Thymus (tissue), 14 donors: ENCODE data around the gene RPAIN. TPM values are rescaled to one million over a fixed set of nuclear protein-coding genes. Genes with fewer than 3 reads are reported as not detected.

ENCODE experiments used
- DNase-seq, 9 donors: peaks; one replicate each; pipeline ENCODE4 v3.0.0-alpha.2; 2013; ENCODE audit warnings: low spot score in 9 of 9, low read depth in 6 of 9, missing footprints in 1 of 9
- H3K27ac ChIP-seq, 2 donors: one replicate each; pipeline ENCODE4 v1.5.1; 2013; ENCODE audit warnings: control low read depth in 1 of 2, low read depth in 1 of 2, low read length in 1 of 2, mild to moderate bottlenecking in 1 of 2, moderate library complexity in 1 of 2
- H3K27me3 ChIP-seq, 2 donors: one replicate each; pipeline ENCODE4 v1.5.1; 2013; ENCODE audit warnings: low read length in 1 of 2; ENCODE audit not compliant: control insufficient read depth in 2 of 2, insufficient read depth in 1 of 2
- H3K36me3 ChIP-seq, 2 donors: one replicate each; pipeline ENCODE4 v1.5.1; 2013; ENCODE audit warnings: low read length in 1 of 2, mild to moderate bottlenecking in 1 of 2, moderate library complexity in 1 of 2; ENCODE audit not compliant: control insufficient read depth in 2 of 2, insufficient read depth in 2 of 2
- H3K4me1 ChIP-seq, 2 donors: one replicate each; pipeline ENCODE4 v1.5.1; 2013; ENCODE audit warnings: low read length in 2 of 2; ENCODE audit not compliant: control insufficient read depth in 2 of 2, insufficient read depth in 2 of 2
- H3K4me3 ChIP-seq, 2 donors: one replicate each; pipeline ENCODE4 v1.5.1; 2013; ENCODE audit warnings: low read length in 2 of 2, control low read depth in 1 of 2, mild to moderate bottlenecking in 1 of 2
- H3K9me3 ChIP-seq, 2 donors: one replicate each; pipeline ENCODE4 v1.5.1; 2013; ENCODE audit warnings: low read length in 1 of 2, mild to moderate bottlenecking in 1 of 2; ENCODE audit not compliant: control insufficient read depth in 2 of 2, insufficient read depth in 1 of 2
- WGBS: extraction: QIAGEN DNeasy Blood & Tissue Kit; methylation state at CpG from one replicate; pipeline ENCODE4 v1.1.7; 2013; 5-methylcytosine and 5-hydroxymethylcytosine counted together
- long read RNA-seq, 10 donors: transcript quantifications; one replicate each; lab custom pipeline, GENCODE V29; 2026
- polyA plus RNA-seq: library from polyadenylated mRNA; stranded (reverse); fragments of 200-250 nt; gene quantifications from one replicate; pipeline ENCODE4 v1.2.3, GENCODE V29; 2013
- total RNA-seq: library from RNA; stranded (reverse); fragments of 120-200 nt; gene quantifications from one replicate; pipeline ENCODE4 v1.2.4, GENCODE V29; 2013
- donor health status: healthy.

The RPAIN gene
- 68.3 TPM for total RNA-seq
- polyA plus RNA-seq: 47.2 TPM
- long read RNA-seq, donor 1, partial matches to known transcripts: 7 of 15 reads
- long read RNA-seq, donor 1, other reads (novel, unspliced or antisense): 0 of 15 reads
- long read RNA-seq, donor 2: 0 reads
- long read RNA-seq, donor 3, transcript RPAIN-202 (6 exons, 1,394 nt): minor isoform, 10 of 94 reads
- long read RNA-seq, donor 3, transcript RPAIN-211 (3 exons, 597 nt): minor isoform, 7 of 94 reads
- long read RNA-seq, donor 3, transcript RPAIN-205 (4 exons, 1,057 nt): minor isoform, 16 of 94 reads
- long read RNA-seq, donor 3, transcript RPAIN-203 (7 exons, 1,535 nt): major isoform, 39 of 94 reads
- long read RNA-seq, donor 3, partial matches to known transcripts: 6 of 94 reads
- long read RNA-seq, donor 3, other reads (novel, unspliced or antisense): 0 of 94 reads
- long read RNA-seq, donor 4, transcript RPAIN-203 (7 exons, 1,535 nt): major isoform, 9 of 382 reads
- long read RNA-seq, donor 4, partial matches to known transcripts: 363 of 382 reads
- long read RNA-seq, donor 4, other reads (novel, unspliced or antisense): 0 of 382 reads
- long read RNA-seq, donor 5, transcript RPAIN-211 (3 exons, 597 nt): minor isoform, 8 of 94 reads
- long read RNA-seq, donor 5, transcript RPAIN-201 (5 exons, 815 nt): minor isoform, 8 of 94 reads
- long read RNA-seq, donor 5, transcript RPAIN-205 (4 exons, 1,057 nt): major isoform, 22 of 94 reads
- long read RNA-seq, donor 5, transcript RPAIN-203 (7 exons, 1,535 nt): minor isoform, 14 of 94 reads
- long read RNA-seq, donor 5, partial matches to known transcripts: 25 of 94 reads
- long read RNA-seq, donor 5, other reads (novel, unspliced or antisense): 0 of 94 reads
- long read RNA-seq, donor 6, transcript RPAIN-205 (4 exons, 1,057 nt): major isoform, 10 of 32 reads
- long read RNA-seq, donor 6, transcript RPAIN-203 (7 exons, 1,535 nt): major isoform, 10 of 32 reads
- long read RNA-seq, donor 6, partial matches to known transcripts: 0 of 32 reads
- long read RNA-seq, donor 6, other reads (novel, unspliced or antisense): 0 of 32 reads
- long read RNA-seq, donor 7, transcript RPAIN-203 (7 exons, 1,535 nt): major isoform, 20 of 58 reads
- long read RNA-seq, donor 7, transcript RPAIN-202 (6 exons, 1,394 nt): minor isoform, 6 of 58 reads
- long read RNA-seq, donor 7, transcript RPAIN-205 (4 exons, 1,057 nt): minor isoform, 19 of 58 reads
- long read RNA-seq, donor 7, partial matches to known transcripts: 0 of 58 reads
- long read RNA-seq, donor 7, other reads (novel, unspliced or antisense): 0 of 58 reads
- long read RNA-seq, donor 8, transcript RPAIN-203 (7 exons, 1,535 nt): major isoform, 5 of 120 reads
- long read RNA-seq, donor 8, partial matches to known transcripts: 25 of 120 reads
- long read RNA-seq, donor 8, other reads (novel, unspliced or antisense): 84 of 120 reads
- long read RNA-seq, donor 9, transcript RPAIN-209 (6 exons, 1,423 nt): minor isoform, 5 of 42 reads
- long read RNA-seq, donor 9, transcript RPAIN-203 (7 exons, 1,535 nt): minor isoform, 10 of 42 reads
- long read RNA-seq, donor 9, transcript RPAIN-205 (4 exons, 1,057 nt): major isoform, 11 of 42 reads
- long read RNA-seq, donor 9, partial matches to known transcripts: 0 of 42 reads
- long read RNA-seq, donor 9, other reads (novel, unspliced or antisense): 0 of 42 reads
- long read RNA-seq, donor 10, transcript RPAIN-205 (4 exons, 1,057 nt): major isoform, 11 of 37 reads
- long read RNA-seq, donor 10, transcript RPAIN-203 (7 exons, 1,535 nt): minor isoform, 10 of 37 reads
- long read RNA-seq, donor 10, partial matches to known transcripts: 0 of 37 reads
- long read RNA-seq, donor 10, other reads (novel, unspliced or antisense): 0 of 37 reads

- no peaks in the 10 kb centered on the region for H3K9me3 ChIP-seq
- peak in 6 of 9 donors; percentile 29 to 96 (median 90) for DNase-seq
- peak within 1 kb of the TSS; percentile 54 to 99 for H3K4me3 ChIP-seq
- H3K27me3 ChIP-seq: no peaks in the 10 kb centered on the region
- under 1% methylated on average over 41 of the region's 41 CpGs for WGBS
- H3K4me1 ChIP-seq: peaks cover 22 to 24% of the 10 kb centered on the region in 2 donors
- H3K27ac ChIP-seq: peak within 1 kb of the TSS; percentile 87 to 95
- peaks cover 28 to 61% of the 10 kb centered on the region in 2 donors for H3K36me3 ChIP-seq
Measured at GRCh38 chr17:5419959-5420653, at the start of gene RPAIN. TSS of gene RPAIN (plus strand) at chr17:5420182. CDS start at chr17:5420211, 29 bp downstream.

GRCh38 chr17:5370411-5370810, 49.6 kb upstream of the RPAIN start:
- Histone ChIP-seq H3K9me3 (no peaks in the 10 kb centered on the region), H3K4me1 (no peaks in the 10 kb centered on the region), H3K27ac (no peak overlapping the region), H3K4me3 (no peak overlapping the region), H3K36me3 (peaks cover 56 to 60% of the 10 kb centered on the region in 2 donors), H3K27me3 (no peaks in the 10 kb centered on the region)
- 96% methylated on average over 4 of the region's 4 CpGs for WGBS
- DNase-seq: no peak

- H3K9me3 ChIP-seq: no peaks in the 10 kb centered on the region
- H3K4me3 ChIP-seq: no peak overlapping the region
- no peaks in the 10 kb centered on the region for H3K27me3 ChIP-seq
- no peak overlapping the region for H3K27ac ChIP-seq
- no peaks in the 10 kb centered on the region for H3K4me1 ChIP-seq
- peaks cover 59 to 72% of the 10 kb centered on the region in 2 donors for H3K36me3 ChIP-seq
- WGBS: 96% methylated on average over 6 of the region's 6 CpGs
- DNase-seq: no peak
Measured at GRCh38 chr17:5373112-5373511, 46.9 kb upstream of the RPAIN start.

- Histone ChIP-seq H3K36me3 (peaks cover 77 to 88% of the 10 kb centered on the region in 2 donors), H3K27ac (no peak overlapping the region), H3K4me3 (no peak overlapping the region), H3K27me3 (no peaks in the 10 kb centered on the region), H3K9me3 (no peaks in the 10 kb centered on the region), H3K4me1 (no peaks in the 10 kb centered on the region)
- DNase-seq: no peak
- 95% methylated on average over 3 of the region's 3 CpGs for WGBS
Measured at GRCh38 chr17:5378566-5379207, 41.3 kb upstream of the RPAIN start.

GRCh38 chr17:5379351-5380107, 40.5 kb upstream of the RPAIN start:
- no peaks in the 10 kb centered on the region for H3K4me1 ChIP-seq
- peaks cover 75 to 92% of the 10 kb centered on the region in 2 donors for H3K36me3 ChIP-seq
- DNase-seq: no peak
- no peak overlapping the region for H3K4me3 ChIP-seq
- H3K27ac ChIP-seq: no peak overlapping the region
- no peaks in the 10 kb centered on the region for H3K9me3 ChIP-seq
- WGBS: 98% methylated on average over 11 of the region's 11 CpGs
- no peaks in the 10 kb centered on the region for H3K27me3 ChIP-seq

GRCh38 chr17:5380491-5381135, 39.4 kb upstream of the RPAIN start:
- 97% methylated on average over 7 of the region's 7 CpGs for WGBS
- no peaks in the 10 kb centered on the region for H3K9me3 ChIP-seq
- no peaks in the 10 kb centered on the region for H3K4me1 ChIP-seq
- no peak overlapping the region for H3K27ac ChIP-seq
- no peak overlapping the region for H3K4me3 ChIP-seq
- DNase-seq: no peak
- peaks cover 78 to 97% of the 10 kb centered on the region in 2 donors for H3K36me3 ChIP-seq
- H3K27me3 ChIP-seq: no peaks in the 10 kb centered on the region

GRCh38 chr17:5381542-5381941, 38.4 kb upstream of the RPAIN start:
- Histone ChIP-seq H3K9me3 (no peaks in the 10 kb centered on the region), H3K27me3 (no peaks in the 10 kb centered on the region), H3K36me3 (peaks cover 76 to 97% of the 10 kb centered on the region in 2 donors), H3K27ac (no peak overlapping the region), H3K4me1 (no peaks in the 10 kb centered on the region), H3K4me3 (no peak overlapping the region)
- 95% methylated on average over 4 of the region's 4 CpGs for WGBS
- no peak for DNase-seq
